ENCODE data around the gene AXIN2. TPM values are rescaled to one million over a fixed set of nuclear protein-coding genes. Genes with fewer than 3 reads are reported as not detected.

Gene AXIN2
- total RNA-seq, 1 experiment from 2014 or later: 2.7 TPM

DNA sequence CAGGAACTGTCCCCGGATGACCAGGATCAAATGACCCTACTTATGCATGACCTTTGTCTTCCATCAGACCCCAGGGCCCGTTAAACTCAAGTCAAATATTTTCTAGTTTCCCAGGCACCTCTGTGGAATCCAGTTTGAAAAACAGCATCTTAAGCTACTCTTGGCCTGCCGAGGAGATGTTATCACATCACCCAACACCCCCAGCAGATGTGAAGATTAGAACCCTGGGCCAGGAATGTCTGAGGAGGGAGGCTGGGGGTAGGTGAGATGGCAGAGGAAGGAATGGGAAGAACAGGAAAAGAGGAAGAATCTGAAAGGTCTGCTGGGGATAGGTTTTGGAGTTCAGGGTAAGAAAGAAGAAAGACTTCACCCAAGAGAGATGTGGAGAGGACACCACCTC is 79.2 kb downstream of the AXIN2 start:
- no peak for DNase-seq (ENCODE audit: low read depth)

DNA sequence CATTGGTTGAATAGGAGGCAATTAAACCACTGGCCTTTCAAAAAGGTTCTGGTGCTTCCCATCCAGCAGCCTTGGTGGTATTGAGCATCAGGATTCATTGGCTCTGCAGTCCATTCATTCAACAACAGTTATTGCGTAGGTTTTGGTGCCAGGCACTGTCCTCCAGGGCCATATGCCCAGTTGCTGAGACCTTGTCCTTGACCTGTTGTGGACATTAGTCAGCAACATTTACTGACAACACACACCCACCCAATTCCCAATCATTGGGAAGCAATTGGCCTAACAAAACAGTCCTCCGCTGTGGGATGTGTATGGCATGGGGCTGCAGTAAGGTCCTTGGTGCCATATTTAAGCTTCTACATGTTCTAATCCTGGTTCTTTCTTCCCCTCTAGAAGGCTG is 82.2 kb downstream of the AXIN2 start:
- DNase-seq (ENCODE audit: low read depth): no peak
